NOMO-1 (cell line): Measurements from ENCODE around the gene ADPRH.

Experiments used
- DNase-seq, 2 experiments: peaks; one replicate each; lab custom pipeline; 2025; ENCODE audit not compliant: unreplicated experiment in 2 of 2; lab: John Stamatoyannopoulos, UW

Gene ADPRH

GRCh38 chr3:119625451-119626153, 46.3 kb downstream of the ADPRH start:
- DNase-seq: no peak

- DNase-seq: no peak
Observed at GRCh38 chr3:119626196-119626595, 46.9 kb downstream of the ADPRH start.

GRCh38 chr3:119627461-119627860, 48.2 kb downstream of the ADPRH start:
- peak in 1 of 2 experiments; percentile 4 for DNase-seq

GRCh38 chr3:119628390-119628789, 49.1 kb downstream of the ADPRH start:
- DNase-seq: peak in 1 of 2 experiments; percentile 24

DNA sequence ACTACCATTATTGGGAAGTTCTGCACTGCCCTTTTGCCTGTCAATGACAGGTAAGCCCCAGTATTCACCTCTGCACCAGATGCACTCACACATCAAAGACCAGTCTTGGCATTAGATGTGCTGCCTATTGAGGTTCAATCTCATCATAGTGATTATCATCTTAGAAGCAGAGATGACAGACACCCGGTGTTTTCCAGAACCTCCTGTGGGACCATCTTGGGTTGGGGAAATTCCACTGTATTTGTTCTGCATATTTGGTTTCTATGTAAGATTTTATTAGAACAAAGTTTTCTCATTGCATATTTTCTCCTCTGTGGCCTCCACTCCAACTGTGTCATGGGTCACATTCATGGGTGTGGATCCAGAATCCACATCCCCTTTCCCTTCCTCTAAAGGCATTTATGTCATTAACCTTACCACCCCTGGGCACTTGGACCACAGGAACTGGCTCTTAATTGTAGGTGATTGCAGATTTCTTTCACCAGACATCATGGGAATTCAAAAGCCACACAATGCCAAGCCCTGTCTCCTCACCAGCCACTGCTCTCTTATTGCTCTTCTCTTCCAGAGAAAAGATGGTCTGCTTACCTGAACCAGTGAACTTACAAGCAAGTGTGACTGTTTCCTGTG, 49.6 kb downstream of the ADPRH start:
- DNase-seq: no peak

DNA sequence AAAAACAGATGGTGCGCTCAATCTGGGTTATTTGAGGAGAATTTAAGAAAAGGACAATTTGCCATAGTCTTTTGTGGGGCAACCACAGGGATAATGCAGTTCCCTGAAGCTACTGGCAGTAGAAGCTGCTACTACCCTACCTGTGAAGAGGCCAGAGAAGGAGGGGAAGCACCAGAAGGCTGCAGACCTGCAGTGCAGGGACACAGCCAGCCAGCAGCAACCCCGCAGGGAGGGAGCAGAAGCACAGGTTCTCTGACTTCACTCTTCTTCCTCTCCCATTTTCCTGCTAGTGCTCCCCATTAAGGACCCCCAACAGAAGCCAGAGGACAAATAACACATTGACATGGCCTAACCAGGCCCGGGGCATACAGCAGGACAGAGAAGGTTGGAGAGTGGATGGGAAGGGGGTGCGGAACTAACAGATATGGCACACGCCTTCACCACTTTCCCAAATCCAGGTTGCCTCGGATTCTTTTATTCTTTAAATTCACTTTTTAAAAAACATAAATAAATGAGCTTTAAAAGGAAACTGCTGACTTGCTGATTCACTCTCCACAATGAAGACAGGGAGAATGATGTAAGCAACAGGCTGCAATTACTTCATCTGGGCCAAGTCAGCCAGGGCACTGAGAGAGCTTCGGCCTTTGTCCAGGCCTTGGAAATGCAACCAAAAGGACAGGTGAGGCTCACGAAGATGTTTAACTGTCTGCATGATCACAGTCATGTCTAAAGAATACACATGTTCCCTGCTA, 51.0 kb downstream of the ADPRH start:
- peak; percentile 5 to 40 for DNase-seq

DNA sequence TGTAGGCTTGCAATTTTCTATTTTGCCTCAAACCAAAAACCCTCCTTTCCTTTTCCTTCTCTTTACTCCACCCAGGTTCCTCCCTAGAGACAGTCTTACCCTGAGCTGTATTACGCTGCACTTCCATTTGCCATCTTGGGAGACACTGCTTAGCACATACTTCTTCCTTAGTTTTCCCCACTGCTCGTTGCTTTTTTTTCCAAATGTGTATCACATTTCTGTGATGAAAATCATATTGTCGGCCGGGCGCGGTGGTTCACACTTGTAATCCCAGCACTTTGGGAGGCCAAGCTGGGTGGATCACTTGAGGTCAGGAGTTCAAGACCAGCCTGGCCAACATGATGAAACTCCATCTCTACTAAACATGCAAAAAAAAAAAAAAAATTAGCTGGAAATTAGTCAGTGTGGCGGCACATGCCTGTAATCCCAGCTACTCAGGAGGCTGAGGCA, 51.6 kb downstream of the ADPRH start:
- DNase-seq: no peak

DNA sequence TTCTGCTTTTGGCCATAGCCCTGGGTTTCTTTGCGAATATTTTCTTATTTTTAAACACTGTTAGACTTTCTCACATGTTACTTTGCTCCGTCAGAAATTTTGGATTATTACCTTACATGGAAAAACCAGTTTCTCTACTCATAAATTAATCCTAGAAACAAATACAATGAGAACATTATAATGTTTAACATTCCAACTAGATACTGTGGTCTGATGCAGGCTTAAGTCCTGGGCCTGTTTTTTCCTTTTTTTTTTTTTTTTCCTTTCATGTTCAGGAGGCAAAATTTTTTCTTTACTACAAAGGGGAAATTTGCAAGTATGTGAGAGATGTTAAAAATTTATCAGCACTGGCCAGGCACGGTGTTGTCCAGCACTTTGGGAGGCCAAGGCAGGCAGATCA, 52.2 kb downstream of the ADPRH start:
- no peak for DNase-seq

- DNase-seq: no peak
Observed at GRCh38 chr3:119632216-119632615, 52.9 kb downstream of the ADPRH start.

DNA sequence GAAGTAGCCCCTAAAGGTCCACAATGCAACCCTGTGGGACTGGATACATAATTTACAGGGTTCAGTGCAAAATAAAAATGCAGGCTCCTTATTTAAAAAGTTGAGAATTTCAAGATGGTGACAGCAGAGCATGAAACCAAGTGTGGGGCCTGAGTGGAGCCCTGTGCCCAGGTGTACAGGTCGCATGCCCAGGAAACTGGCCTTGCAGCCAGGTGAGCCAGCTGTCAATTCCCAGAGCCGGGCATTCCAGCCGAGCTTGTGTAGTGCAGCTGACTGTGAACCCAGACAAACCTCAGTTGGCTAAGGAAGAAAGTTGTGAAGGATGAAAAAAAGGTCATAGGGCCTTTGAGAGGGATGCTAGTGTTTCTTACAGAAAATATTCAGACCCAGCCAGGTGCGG, 53.5 kb downstream of the ADPRH start:
- DNase-seq: no peak

DNA sequence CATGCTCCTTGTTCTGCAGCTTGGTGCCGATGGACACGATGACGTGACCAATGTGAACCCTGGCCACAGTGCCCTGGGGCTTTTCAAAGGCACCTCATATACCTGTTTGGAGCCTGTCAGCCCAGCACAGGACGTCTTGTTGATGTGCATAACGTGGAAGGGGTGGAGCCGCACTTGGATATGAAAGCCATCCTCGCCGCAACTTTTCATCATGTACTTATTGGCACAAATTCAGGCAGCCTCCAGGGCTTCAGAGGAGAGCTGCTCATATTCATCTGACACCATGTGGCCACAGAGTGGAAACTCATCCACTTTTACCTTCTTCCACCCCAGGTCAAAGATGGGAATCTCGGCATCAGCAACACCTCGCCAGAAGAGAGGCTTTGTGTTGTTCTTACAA, 56.4 kb downstream of the ADPRH start:
- DNase-seq: no peak

DNA sequence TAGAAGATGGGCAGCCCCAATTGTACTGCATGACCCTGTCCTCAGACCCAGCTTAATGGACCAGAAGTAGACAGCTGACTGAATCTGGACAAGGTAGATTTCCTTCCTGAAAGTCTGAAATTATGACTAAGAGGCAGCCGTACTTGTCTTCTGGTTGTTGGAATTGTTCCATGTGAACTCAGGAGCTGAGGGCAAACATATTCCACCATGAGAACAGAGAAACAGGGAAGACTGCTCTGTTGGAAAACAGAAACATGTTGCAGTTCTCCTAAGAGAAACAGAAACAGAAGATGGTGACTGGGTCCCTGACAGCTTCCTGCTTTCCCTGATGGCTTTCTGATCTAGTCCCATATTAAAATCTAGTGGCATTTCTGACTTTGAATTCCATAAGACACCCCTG, 57.0 kb downstream of the ADPRH start:
- no peak for DNase-seq

- no peak for DNase-seq
Observed at GRCh38 chr3:119636891-119637611, 57.8 kb downstream of the ADPRH start.

DNA sequence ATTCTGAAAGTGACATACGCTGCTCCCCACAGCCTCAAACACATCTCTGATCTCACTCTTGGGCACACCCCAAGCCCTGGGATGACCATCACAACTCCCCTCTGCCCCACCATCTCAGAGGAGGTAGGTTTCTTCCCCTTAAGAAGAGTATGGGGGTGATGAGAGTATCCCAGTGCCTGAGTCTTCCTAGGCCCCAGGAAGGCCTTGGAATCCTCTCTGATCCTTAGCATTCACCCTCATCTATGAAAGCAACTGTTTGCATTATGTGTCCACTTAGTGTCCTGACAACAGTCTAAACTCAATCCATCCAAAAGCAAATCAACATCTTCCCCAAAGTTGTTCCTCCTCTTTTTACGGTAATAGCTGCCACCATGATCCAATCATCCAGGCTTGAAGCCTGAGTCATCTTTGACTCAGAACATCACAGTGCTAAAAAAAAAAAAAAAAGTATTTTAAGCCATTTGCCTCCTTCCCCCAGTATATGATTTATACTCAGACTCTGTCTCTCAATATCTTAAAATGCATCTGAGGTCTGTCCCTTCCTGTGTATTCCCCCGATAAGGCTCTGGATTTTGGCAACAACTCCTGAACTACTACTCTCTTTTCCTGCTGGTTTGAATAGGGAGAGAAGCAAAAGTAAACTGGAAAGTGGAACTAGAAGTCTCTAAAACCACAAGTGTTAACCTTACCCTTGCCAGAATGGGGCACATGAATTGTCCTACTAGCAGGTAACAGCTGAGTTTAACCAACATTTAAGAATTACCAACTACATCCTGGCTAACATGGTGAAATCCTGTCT, 58.6 kb downstream of the ADPRH start:
- peak; percentile 43 to 81 for DNase-seq
